A549 (cell line): ENCODE data around the gene SUPT3H. TPM values are rescaled to one million over a fixed set of nuclear protein-coding genes. Genes with fewer than 3 reads are reported as not detected.

Experiments
- ATAC-seq, 2 experiments: fragments of 200-7000 bp in 1 of 2; fragments of >200 bp in 1 of 2; cut with Nextera tagmentation in 1 of 2; cut with Tn5 transposase in 1 of 2; 3 replicates each; pipeline versions ENCODE4 v1.8.0 to v1.9.1; 2018 to 2020; ENCODE audit warnings: mild to moderate bottlenecking in 1 of 2, moderate library complexity in 1 of 2
- CTCF ChIA-PET: fragments of 300-600 bp; sonication (Branson Sonifier 250); formaldehyde crosslinking; extraction: SDS; loops from one replicate; lab custom pipeline; 2021; ENCODE audit warnings: antibody characterized with exemption, inconsistent platforms; lab: Yijun Ruan, JAX
- POLR2A ChIA-PET: fragments of 350-600 bp; formaldehyde crosslinking; extraction: SDS; loops from one replicate; lab custom pipeline; 2021; ENCODE audit warnings: antibody characterized with exemption, inconsistent platforms; lab: Yijun Ruan, JAX
- DNase-seq, 2 experiments: peaks; one replicate each; pipeline versions ENCODE4 v3.0.0 to v3.0.0-alpha.2; 2011 to 2016; ENCODE audit warnings: low read depth in 1 of 2, low spot score in 1 of 2
- FAIRE-seq: peaks from 2 replicates; lab custom pipeline; 2011; peaks lifted over from hg19 to GRCh38; lab: Jason Lieb, UNC
- H3K27ac ChIP-seq, 2 experiments: fragments of >200 bp; sonication (Bioruptor Twin); formaldehyde crosslinking; 3 replicates each; pipeline ENCODE4 v1.5.1; 2016 to 2017
- H3K4me1 ChIP-seq: fragments of >200 bp; sonication (Bioruptor Twin); formaldehyde crosslinking; 3 replicates; pipeline ENCODE4 v1.6.1; 2016
- H3K4me2 ChIP-seq: fragments of >200 bp; sonication (Bioruptor Twin); formaldehyde crosslinking; 3 replicates; pipeline ENCODE4 v1.6.1; 2016
- H3K4me3 ChIP-seq: fragments of >200 bp; sonication (Bioruptor Twin); formaldehyde crosslinking; 3 replicates; pipeline ENCODE4 v1.5.1; 2016
- H3K9me3 ChIP-seq: fragments of >200 bp; sonication (Bioruptor Twin); formaldehyde crosslinking; 3 replicates; pipeline ENCODE4 v1.6.1; 2016
- ATOH8 ChIP-seq: fragments of 250-450 bp; sonication (Bioruptor Pico); IDR thresholded peaks from 2 replicates; pipeline ENCODE4 v1.5.0; 2020; ENCODE audit warnings: low read depth, mild to moderate bottlenecking, moderate library complexity
- CBX8 ChIP-seq: fragments of 200-600 bp; sonication (generic); IDR thresholded peaks from 2 replicates; pipeline ENCODE4 v1.6.1; 2016
- CTCF ChIP-seq: fragments of >200 bp; sonication (Bioruptor Twin); formaldehyde crosslinking; IDR thresholded peaks from 3 replicates; pipeline ENCODE4 v1.5.1; 2016
- EP300 ChIP-seq, 2 experiments: fragments of >200 bp; sonication (Bioruptor Twin); formaldehyde crosslinking; IDR thresholded peaks; 2 replicates in 1 of 2; 3 replicates in 1 of 2; pipeline ENCODE4 v1.6.1; 2016 to 2017
- FOSB ChIP-seq: fragments of 250-450 bp; sonication (Bioruptor Pico); IDR thresholded peaks from 2 replicates; pipeline ENCODE4 v1.5.0; 2020; ENCODE audit warnings: mild to moderate bottlenecking, moderate library complexity
- GATA3 ChIP-seq: IDR thresholded peaks from 2 replicates; pipeline ENCODE4 v1.6.1; 2012; ENCODE audit warnings: borderline replicate concordance
- HEYL ChIP-seq: fragments of 250-450 bp; sonication (Bioruptor Pico); IDR thresholded peaks from 2 replicates; pipeline ENCODE4 v1.8.0; 2021; ENCODE audit warnings: mild to moderate bottlenecking, moderate library complexity
- JUN ChIP-seq, 2 experiments: fragments of >200 bp; sonication (Bioruptor Twin); formaldehyde crosslinking; IDR thresholded peaks; 2 replicates in 1 of 2; 3 replicates in 1 of 2; pipeline ENCODE4 v1.6.1; 2016 to 2017
- JUNB ChIP-seq: fragments of >200 bp; sonication (Bioruptor Twin); formaldehyde crosslinking; IDR thresholded peaks from 2 replicates; pipeline ENCODE4 v1.6.1; 2016
- MAFK ChIP-seq: fragments of 450-650 bp; IDR thresholded peaks from 2 replicates; pipeline ENCODE4 v1.6.1; 2014; ENCODE audit not compliant: partially characterized antibody
- NR3C1 ChIP-seq: fragments of >200 bp; sonication (Bioruptor Twin); formaldehyde crosslinking; IDR thresholded peaks from 3 replicates; pipeline ENCODE4 v1.6.1; 2017
- RAD21 ChIP-seq, 2 experiments: fragments of >200 bp in 1 of 2; sonication (Bioruptor Twin) in 1 of 2; formaldehyde crosslinking in 1 of 2; IDR thresholded peaks in 1 of 2; conservative IDR thresholded peaks in 1 of 2; 2 replicates in 1 of 2; 3 replicates in 1 of 2; pipeline ENCODE4 v1.6.1; 2012 to 2018; ENCODE audit warnings: inconsistent platforms in 1 of 2
- REST ChIP-seq: fragments of 200-600 bp; sonication (generic); IDR thresholded peaks from 2 replicates; pipeline ENCODE4 v1.6.1; 2016; ENCODE audit warnings: antibody characterized with exemption, mild to moderate bottlenecking, moderate library complexity
- SMC3 ChIP-seq: fragments of >200 bp; sonication (Bioruptor Twin); formaldehyde crosslinking; IDR thresholded peaks from 3 replicates; pipeline ENCODE4 v1.6.1; 2018; ENCODE audit warnings: inconsistent platforms
- TP53 ChIP-seq: fragments of 250-450 bp; sonication (Bioruptor Pico); IDR thresholded peaks from 2 replicates; pipeline ENCODE4 v1.5.0; 2021; ENCODE audit warnings: mild to moderate bottlenecking, moderate library complexity
- ZFP36 ChIP-seq: fragments of 450-650 bp; IDR thresholded peaks from 2 replicates; pipeline ENCODE4 v1.6.1; 2014; ENCODE audit warnings: borderline replicate concordance; ENCODE audit not compliant: partially characterized antibody
- ZNF302 ChIP-seq: fragments of 250-450 bp; sonication (Bioruptor Pico); IDR thresholded peaks from 2 replicates; pipeline ENCODE4 v1.9.0; 2021; ENCODE audit warnings: inconsistent platforms, mild to moderate bottlenecking, moderate library complexity
- ZSCAN20 ChIP-seq: fragments of 250-450 bp; sonication (Bioruptor Pico); IDR thresholded peaks from 2 replicates; pipeline ENCODE4 v1.8.0; 2022; ENCODE audit warnings: mild to moderate bottlenecking, moderate library complexity
- WGBS: methylation state at CpG from one replicate; pipeline ENCODE4 v1.1.6; 2017; ENCODE audit errors: missing lambda C conversion rate; 5-methylcytosine and 5-hydroxymethylcytosine counted together
- polyA plus RNA-seq, 4 experiments: library from polyadenylated mRNA; depleted of rRNA in 3 of 4; stranded (reverse); fragments of >200 nt; fragmentation: RNase III in 1 of 4; extraction: RNeasy Plus Mini Kit Qiagen cat#74134 plus additional on column Dnase treatment in 1 of 4; gene quantifications; 2 replicates in 3 of 4; 3 replicates in 1 of 4; pipeline ENCODE4 v1.2.3, GENCODE V29; 2011 to 2017
- TF ChIP-seq, protein P1 (sequence below): IDR thresholded peaks from 2 replicates; pipeline ENCODE4 v1.6.1; 2012
- TF ChIP-seq, protein P2 (sequence below): fragments of >200 bp; sonication (Bioruptor Twin); formaldehyde crosslinking; IDR thresholded peaks from 3 replicates; pipeline ENCODE4 v1.6.1; 2016

SUPT3H gene
- polyA plus RNA-seq, 2 of the 4 experiments (the other 2 are of a cell fraction): 4.3 to 6.2 TPM

- Histone ChIP-seq H3K9me3 (peaks cover 6% of the 10 kb centered on the region; the same call in 1 of the 3 replicates), H3K4me2 (no peak overlapping the region), H3K4me1 (no peaks in the 10 kb centered on the region), H3K27ac (no peak overlapping the region), H3K4me3 (no peak overlapping the region)
- ATAC-seq: no peak
- POLR2A ChIA-PET: no interaction called here
- TF ChIP-seq JUNB: no peak
- TF ChIP-seq MAFK: no peak
- TF ChIP-seq FOSB (CRISPR knock-in tag): no peak
- TF ChIP-seq, protein P1, sequence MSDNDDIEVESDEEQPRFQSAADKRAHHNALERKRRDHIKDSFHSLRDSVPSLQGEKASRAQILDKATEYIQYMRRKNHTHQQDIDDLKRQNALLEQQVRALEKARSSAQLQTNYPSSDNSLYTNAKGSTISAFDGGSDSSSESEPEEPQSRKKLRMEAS: no peak
- DNase-seq: no peak
- CTCF ChIA-PET: interaction anchor here (0.6 to 1.5 kb wide), 2 partner anchors 443 to 1296 kb away, joined by 3 read pairs; no protein-coding TSS in a partner anchor
- no peak for FAIRE-seq
Measured at GRCh38 chr6:44976677-44977641, 400.8 kb downstream of the SUPT3H start.

GRCh38 chr6:44974511-44974910 lies 403.2 kb downstream of the SUPT3H start:
- CTCF ChIA-PET: no interaction called here
- no peak for FAIRE-seq
- TF ChIP-seq SMC3: no peak
- no peak for TF ChIP-seq CTCF
- TF ChIP-seq GATA3: no peak
- TF ChIP-seq ZFP36: no peak
- TF ChIP-seq TP53: no peak
- TF ChIP-seq NR3C1: no peak
- DNase-seq: no peak
- Histone ChIP-seq H3K4me1 (no peaks in the 10 kb centered on the region), H3K9me3 (peaks cover 6% of the 10 kb centered on the region; the same call in 1 of the 3 replicates), H3K27ac (no peak overlapping the region), H3K4me3 (no peak overlapping the region), H3K4me2 (no peak overlapping the region)
- POLR2A ChIA-PET: no interaction called here
- 32% methylated on average over 2 of the region's 2 CpGs for WGBS
- no peak for ATAC-seq

GRCh38 chr6:44972709-44973108 lies 405.0 kb downstream of the SUPT3H start:
- Histone ChIP-seq H3K4me1 (no peaks in the 10 kb centered on the region), H3K4me3 (no peak overlapping the region), H3K27ac (no peak overlapping the region), H3K4me2 (no peak overlapping the region), H3K9me3 (peaks cover 6% of the 10 kb centered on the region; the same call in 1 of the 3 replicates)
- WGBS: 80% methylated on average over 3 of the region's 3 CpGs
- TF ChIP-seq TP53 (no peak), ZFP36 (peak; percentile 88)
- FAIRE-seq: no peak
- POLR2A ChIA-PET: no interaction called here
- ATAC-seq: no peak
- no peak for DNase-seq
- CTCF ChIA-PET: no interaction called here

DNA sequence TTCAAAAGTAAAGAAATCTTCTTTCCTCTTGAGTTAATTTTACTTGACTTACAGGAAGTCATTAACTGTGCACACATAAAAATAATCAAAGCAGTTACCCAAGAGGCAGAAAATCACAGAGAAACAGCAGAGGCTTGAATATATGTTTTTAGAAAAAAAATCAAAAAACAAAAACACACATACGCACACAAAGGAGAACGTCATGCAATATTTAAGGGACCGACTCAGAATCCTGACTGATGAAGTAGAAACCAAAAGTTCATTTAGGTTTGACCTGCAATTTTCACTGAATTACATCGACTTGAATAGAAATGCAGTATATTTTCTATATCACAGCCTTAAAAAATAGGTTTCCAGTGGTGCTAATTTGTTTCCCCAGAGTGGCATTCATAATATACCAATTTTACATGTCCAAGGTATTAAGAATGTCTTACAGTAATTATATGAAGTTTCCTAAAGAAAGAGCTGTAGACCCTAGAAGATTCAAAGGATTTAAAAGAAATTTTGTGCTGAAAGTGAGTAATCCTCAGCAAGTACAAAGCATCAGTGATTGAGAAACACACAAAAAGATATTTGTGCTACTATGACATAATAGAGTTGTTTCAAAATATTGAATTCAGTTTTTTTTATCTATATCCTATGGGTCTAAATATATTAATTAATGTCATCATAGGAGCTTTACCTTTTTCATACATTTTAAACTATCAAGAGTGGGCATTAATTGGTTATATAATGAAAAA lies 408.1 kb downstream of the SUPT3H start:
- POLR2A ChIA-PET: no interaction called here
- H3K27ac ChIP-seq: no peak overlapping the region
- TF ChIP-seq ZNF302 (CRISPR knock-in tag): no peak
- TF ChIP-seq, protein P2, sequence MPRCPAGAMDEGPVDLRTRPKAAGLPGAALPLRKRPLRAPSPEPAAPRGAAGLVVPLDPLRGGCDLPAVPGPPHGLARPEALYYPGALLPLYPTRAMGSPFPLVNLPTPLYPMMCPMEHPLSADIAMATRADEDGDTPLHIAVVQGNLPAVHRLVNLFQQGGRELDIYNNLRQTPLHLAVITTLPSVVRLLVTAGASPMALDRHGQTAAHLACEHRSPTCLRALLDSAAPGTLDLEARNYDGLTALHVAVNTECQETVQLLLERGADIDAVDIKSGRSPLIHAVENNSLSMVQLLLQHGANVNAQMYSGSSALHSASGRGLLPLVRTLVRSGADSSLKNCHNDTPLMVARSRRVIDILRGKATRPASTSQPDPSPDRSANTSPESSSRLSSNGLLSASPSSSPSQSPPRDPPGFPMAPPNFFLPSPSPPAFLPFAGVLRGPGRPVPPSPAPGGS: no peak
- no peak for TF ChIP-seq ZSCAN20
- no peak for TF ChIP-seq ATOH8 (CRISPR knock-in tag)
- TF ChIP-seq CBX8: no peak
- no peak for TF ChIP-seq REST
- TF ChIP-seq EP300 (IDR thresholded peaks at IDR 0.05): no peak
- no peak for TF ChIP-seq HEYL (CRISPR knock-in tag)
- no peak for TF ChIP-seq MAFK
- TF ChIP-seq JUN (IDR thresholded peaks at IDR 0.05): no peak
- TF ChIP-seq RAD21 (conservative IDR thresholded peaks at IDR 0.05 in 1 of 2, IDR thresholded peaks at IDR 0.05 in 1 of 2): no peak

More for the DNA sequence above, 408.1 kb downstream of the SUPT3H start:
- Histone ChIP-seq H3K4me2 (no peak overlapping the region), H3K4me3 (no peak overlapping the region), H3K9me3 (peaks cover 6% of the 10 kb centered on the region; the same call in 1 of the 3 replicates), H3K4me1 (peaks cover 15% of the 10 kb centered on the region; the same call in 2 of the 3 replicates)
- FAIRE-seq: no peak
- no peak for ATAC-seq
- 86% methylated on average over 4 of the region's 4 CpGs for WGBS
- CTCF ChIA-PET: no interaction called here
- no peak for DNase-seq
